Ishikawa (cell line): ENCODE measurements around the gene NPAS1.

Source experiments
- CEBPB ChIP-seq: IDR thresholded peaks from 2 replicates; pipeline ENCODE4 v1.6.1; 2012
- CREB1 ChIP-seq: IDR thresholded peaks from 2 replicates; pipeline ENCODE4 v1.6.1; 2012; ENCODE audit warnings: low read depth
- EGR1 ChIP-seq: IDR thresholded peaks from 2 replicates; pipeline ENCODE4 v1.6.1; 2012
- EP300 ChIP-seq: IDR thresholded peaks from 2 replicates; pipeline ENCODE4 v1.6.1; 2012; ENCODE audit warnings: borderline replicate concordance
- FOXM1 ChIP-seq: IDR thresholded peaks from 2 replicates; pipeline ENCODE4 v1.6.1; 2012; ENCODE audit warnings: low read depth, borderline replicate concordance
- NFIC ChIP-seq: IDR thresholded peaks from 2 replicates; pipeline ENCODE4 v1.6.1; 2012
- RAD21 ChIP-seq: IDR thresholded peaks from 2 replicates; pipeline ENCODE4 v1.6.1; 2012; ENCODE audit warnings: low read depth
- TAF1 ChIP-seq: IDR thresholded peaks from 2 replicates; pipeline ENCODE4 v1.6.1; 2012; ENCODE audit warnings: low read depth, mild to moderate bottlenecking
- TEAD4 ChIP-seq: IDR thresholded peaks from 2 replicates; pipeline ENCODE4 v1.6.1; 2012
- YY1 ChIP-seq: IDR thresholded peaks from 2 replicates; pipeline ENCODE4 v1.6.1; 2012; ENCODE audit warnings: low read depth
- ZBTB7A ChIP-seq: IDR thresholded peaks from 2 replicates; pipeline ENCODE4 v1.6.1; 2012; ENCODE audit warnings: low read depth
- TF ChIP-seq, protein P1 (sequence below): IDR thresholded peaks from 2 replicates; pipeline ENCODE4 v1.6.1; 2012
- TF ChIP-seq, protein P2 (sequence below): IDR thresholded peaks from 2 replicates; pipeline ENCODE4 v1.6.1; 2012; ENCODE audit warnings: low read depth, mild to moderate bottlenecking

NPAS1 gene

DNA sequence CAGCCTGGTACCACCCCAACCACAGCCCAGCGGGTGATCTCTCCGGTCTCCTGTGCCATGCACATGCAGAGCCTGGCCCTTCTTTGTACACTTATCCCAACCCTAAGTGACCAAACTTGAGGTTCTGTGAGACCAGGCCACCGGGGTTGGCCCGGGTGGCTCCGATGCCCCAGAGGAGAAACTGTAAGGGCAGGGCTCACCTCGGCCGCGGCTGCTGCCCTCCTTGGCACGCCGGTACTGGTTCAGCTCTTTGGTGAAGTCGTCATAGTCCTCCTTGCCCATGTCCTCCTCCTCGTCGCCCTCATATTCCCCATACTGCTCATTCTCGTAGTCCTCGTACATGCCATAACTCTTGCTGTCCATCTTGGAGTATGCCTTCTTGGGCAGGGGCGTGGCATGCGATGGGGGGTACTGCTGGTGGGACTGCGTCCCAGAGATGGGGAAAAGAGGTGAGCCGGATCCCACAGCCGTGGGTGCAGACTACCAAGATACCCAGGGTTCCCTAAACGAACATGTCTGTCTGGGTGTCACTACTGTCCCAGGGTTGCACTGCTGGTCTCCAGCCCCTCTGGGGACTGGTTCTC is 70.2 kb downstream of the NPAS1 start:
- TF ChIP-seq YY1, result no peak
- TF ChIP-seq, protein P1, sequence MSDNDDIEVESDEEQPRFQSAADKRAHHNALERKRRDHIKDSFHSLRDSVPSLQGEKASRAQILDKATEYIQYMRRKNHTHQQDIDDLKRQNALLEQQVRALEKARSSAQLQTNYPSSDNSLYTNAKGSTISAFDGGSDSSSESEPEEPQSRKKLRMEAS, result no peak
- no peak for TF ChIP-seq EP300
- TF ChIP-seq CEBPB, result no peak
- TF ChIP-seq NFIC, result no peak
- TF ChIP-seq TAF1, result no peak
- TF ChIP-seq EGR1, result no peak
- TF ChIP-seq RAD21, result no peak
- no peak for TF ChIP-seq CREB1
- TF ChIP-seq FOXM1, result no peak
- TF ChIP-seq, protein P2, sequence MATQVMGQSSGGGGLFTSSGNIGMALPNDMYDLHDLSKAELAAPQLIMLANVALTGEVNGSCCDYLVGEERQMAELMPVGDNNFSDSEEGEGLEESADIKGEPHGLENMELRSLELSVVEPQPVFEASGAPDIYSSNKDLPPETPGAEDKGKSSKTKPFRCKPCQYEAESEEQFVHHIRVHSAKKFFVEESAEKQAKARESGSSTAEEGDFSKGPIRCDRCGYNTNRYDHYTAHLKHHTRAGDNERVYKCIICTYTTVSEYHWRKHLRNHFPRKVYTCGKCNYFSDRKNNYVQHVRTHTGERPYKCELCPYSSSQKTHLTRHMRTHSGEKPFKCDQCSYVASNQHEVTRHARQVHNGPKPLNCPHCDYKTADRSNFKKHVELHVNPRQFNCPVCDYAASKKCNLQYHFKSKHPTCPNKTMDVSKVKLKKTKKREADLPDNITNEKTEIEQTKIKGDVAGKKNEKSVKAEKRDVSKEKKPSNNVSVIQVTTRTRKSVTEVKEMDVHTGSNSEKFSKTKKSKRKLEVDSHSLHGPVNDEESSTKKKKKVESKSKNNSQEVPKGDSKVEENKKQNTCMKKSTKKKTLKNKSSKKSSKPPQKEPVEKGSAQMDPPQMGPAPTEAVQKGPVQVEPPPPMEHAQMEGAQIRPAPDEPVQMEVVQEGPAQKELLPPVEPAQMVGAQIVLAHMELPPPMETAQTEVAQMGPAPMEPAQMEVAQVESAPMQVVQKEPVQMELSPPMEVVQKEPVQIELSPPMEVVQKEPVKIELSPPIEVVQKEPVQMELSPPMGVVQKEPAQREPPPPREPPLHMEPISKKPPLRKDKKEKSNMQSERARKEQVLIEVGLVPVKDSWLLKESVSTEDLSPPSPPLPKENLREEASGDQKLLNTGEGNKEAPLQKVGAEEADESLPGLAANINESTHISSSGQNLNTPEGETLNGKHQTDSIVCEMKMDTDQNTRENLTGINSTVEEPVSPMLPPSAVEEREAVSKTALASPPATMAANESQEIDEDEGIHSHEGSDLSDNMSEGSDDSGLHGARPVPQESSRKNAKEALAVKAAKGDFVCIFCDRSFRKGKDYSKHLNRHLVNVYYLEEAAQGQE, result no peak
- TF ChIP-seq TEAD4, result no peak

DNA sequence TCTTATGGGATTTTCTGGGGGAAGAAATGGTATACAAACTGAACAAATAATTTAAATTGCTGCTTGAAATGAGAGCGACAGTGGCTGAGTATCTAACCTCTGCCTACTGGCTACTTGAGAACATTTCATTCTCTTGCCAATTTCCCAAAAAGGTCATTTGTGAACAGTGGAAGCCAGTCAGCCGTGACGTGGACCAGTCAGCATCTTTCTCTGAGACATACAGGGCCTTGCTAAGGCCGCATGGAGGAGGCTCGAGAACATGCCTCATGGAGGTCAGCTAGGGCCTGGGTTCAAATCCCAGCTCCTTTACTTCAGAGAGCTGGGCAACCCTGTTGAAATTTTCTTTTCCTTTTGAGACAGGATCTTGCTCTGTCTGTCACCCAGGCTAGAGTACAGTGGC is 73.6 kb downstream of the NPAS1 start:
- TF ChIP-seq, protein P2, result no peak
- TF ChIP-seq YY1, result no peak

DNA sequence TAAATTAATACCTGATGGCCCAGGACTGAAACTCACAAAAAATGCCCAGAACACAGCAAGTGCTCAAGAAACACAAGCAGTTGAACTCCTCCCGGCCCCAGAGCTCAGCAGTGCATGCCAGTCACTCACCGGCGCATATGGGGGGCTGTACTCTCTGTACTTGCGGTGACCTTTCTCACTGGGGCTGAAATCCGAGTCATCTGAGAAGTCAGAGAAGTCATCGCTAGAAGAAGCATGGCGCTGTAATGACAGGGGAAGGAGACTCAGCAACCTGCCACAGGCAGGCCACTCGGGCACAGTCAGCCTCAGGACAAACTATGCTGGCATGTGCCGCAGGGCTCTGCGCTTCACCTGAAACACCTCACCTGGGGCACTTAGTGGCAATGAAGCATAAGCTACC is 74.2 kb downstream of the NPAS1 start:
- no peak for TF ChIP-seq EGR1
- TF ChIP-seq RAD21, result no peak
- no peak for TF ChIP-seq ZBTB7A

DNA sequence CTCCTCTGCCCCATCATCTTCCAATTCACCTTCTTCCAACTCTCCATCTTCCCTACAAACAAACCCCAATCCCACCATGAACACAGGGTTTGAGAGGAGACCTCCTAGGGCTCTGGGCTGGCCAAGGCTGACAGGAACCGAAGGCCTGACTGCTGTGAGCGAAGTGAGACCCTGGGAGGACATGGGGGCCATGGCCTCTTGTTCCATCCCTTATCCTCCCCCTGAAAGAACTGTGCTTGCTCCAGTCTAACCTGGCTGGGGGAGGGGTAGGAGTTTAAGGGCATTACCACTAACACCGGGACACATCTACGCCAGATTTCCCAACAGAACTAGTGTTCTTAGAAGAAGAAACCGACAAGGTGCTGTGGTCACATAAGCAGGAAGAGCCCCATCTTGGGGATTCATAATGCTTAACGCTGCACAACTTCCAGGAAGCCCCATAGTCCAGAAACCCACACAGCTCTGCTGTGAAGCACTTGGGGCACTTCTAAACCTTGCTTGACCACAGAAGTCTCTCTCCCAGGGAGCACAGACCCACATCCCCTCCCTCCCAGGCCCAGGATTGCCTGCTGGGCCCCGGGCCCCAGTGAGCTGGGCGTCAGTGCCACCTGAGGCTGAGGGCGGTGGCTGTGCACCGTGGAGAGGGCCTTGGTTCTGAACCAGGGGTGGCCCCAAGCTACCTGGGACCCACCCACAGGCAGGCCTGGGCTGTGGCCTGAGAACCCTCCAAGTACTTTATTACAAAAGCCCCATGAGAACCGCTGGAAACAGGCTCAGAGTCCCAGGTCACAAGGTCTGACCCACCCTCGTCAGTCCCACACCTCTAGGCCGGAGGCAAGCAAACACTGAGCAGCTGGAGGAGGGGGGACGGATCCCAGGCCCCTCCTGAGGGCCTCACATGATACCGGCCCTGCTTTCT is 75.2 kb downstream of the NPAS1 start:
- TF ChIP-seq FOXM1 (no peak), RAD21 (no peak), CEBPB (no peak), ZBTB7A (no peak)
- TF ChIP-seq, protein P1, result no peak
